SK-N-SH treated with all-trans-retinoic acid at 6 μM for 48 hours (cell line): Measurements from ENCODE around the gene GSS.

ENCODE experiments used
- ATAC-seq: fragments of 200-7000 bp; cut with Tn5 transposase; 3 replicates; pipeline ENCODE4 v1.9.1; 2020; ENCODE audit warnings: mild to moderate bottlenecking, moderate library complexity
- ARNTL ChIP-seq: fragments of 450-650 bp; formaldehyde crosslinking; IDR thresholded peaks from 2 replicates; pipeline ENCODE4 v1.5.0; 2020; ENCODE audit warnings: low read depth, mild to moderate bottlenecking, moderate library complexity, borderline replicate concordance
- BACH2 ChIP-seq: fragments of 250-450 bp; sonication (Bioruptor Pico); IDR thresholded peaks from 2 replicates; pipeline ENCODE4 v1.9.0; 2021; ENCODE audit warnings: mild to moderate bottlenecking, borderline replicate concordance
- CREB5 ChIP-seq: fragments of 250-450 bp; sonication (Bioruptor Pico); IDR thresholded peaks from 2 replicates; pipeline ENCODE4 v1.5.1; 2020; ENCODE audit warnings: low read depth, mild to moderate bottlenecking, moderate library complexity
- CSDC2 ChIP-seq: fragments of 250-450 bp; sonication (Bioruptor Pico); IDR thresholded peaks from 2 replicates; pipeline ENCODE4 v1.5.0; 2020; ENCODE audit warnings: mild to moderate bottlenecking, moderate library complexity
- CSRNP3 ChIP-seq: fragments of 250-450 bp; sonication (Bioruptor Pico); IDR thresholded peaks from 2 replicates; pipeline ENCODE4 v1.5.1; 2021; ENCODE audit warnings: mild to moderate bottlenecking, moderate library complexity
- GLIS3 ChIP-seq: fragments of 250-450 bp; sonication (Bioruptor Pico); IDR thresholded peaks from 2 replicates; pipeline ENCODE4 v1.5.0; 2020; ENCODE audit warnings: mild to moderate bottlenecking, moderate library complexity
- ISL1 ChIP-seq: fragments of 250-450 bp; sonication (Bioruptor Pico); IDR thresholded peaks from 2 replicates; pipeline ENCODE4 v2.1.2; 2022; ENCODE audit warnings: mild to moderate bottlenecking, moderate library complexity
- PATZ1 ChIP-seq: fragments of 250-450 bp; sonication (Bioruptor Pico); IDR thresholded peaks from 2 replicates; pipeline ENCODE4 v1.8.0; 2020; ENCODE audit warnings: mild to moderate bottlenecking, moderate library complexity, borderline replicate concordance
- POU6F1 ChIP-seq: fragments of 250-450 bp; sonication (Bioruptor Pico); IDR thresholded peaks from 2 replicates; pipeline ENCODE4 v1.8.0; 2021; ENCODE audit warnings: low read depth, mild to moderate bottlenecking, moderate library complexity, borderline replicate concordance
- PPARA ChIP-seq: fragments of 250-450 bp; sonication (Bioruptor Pico); IDR thresholded peaks from 2 replicates; pipeline ENCODE4 v1.5.0; 2020; ENCODE audit warnings: mild to moderate bottlenecking, borderline replicate concordance
- RARB ChIP-seq: fragments of 250-450 bp; sonication (Bioruptor Pico); IDR thresholded peaks from 2 replicates; pipeline ENCODE4 v1.8.0; 2021; ENCODE audit warnings: mild to moderate bottlenecking, moderate library complexity
- TCF4 ChIP-seq: fragments of 250-450 bp; sonication (Bioruptor Pico); IDR thresholded peaks from 2 replicates; pipeline ENCODE4 v1.8.0; 2021; ENCODE audit warnings: mild to moderate bottlenecking, moderate library complexity, borderline replicate concordance
- TOX ChIP-seq: fragments of 250-450 bp; sonication (Bioruptor Pico); IDR thresholded peaks from 2 replicates; pipeline ENCODE4 v1.8.0; 2021; ENCODE audit warnings: mild to moderate bottlenecking, moderate library complexity, borderline replicate concordance
- TSHZ2 ChIP-seq: fragments of 250-450 bp; sonication (Bioruptor Pico); IDR thresholded peaks from 2 replicates; pipeline ENCODE4 v1.5.0; 2020; ENCODE audit warnings: mild to moderate bottlenecking, moderate library complexity
- ZC3H10 ChIP-seq: fragments of 250-450 bp; sonication (Bioruptor Pico); IDR thresholded peaks from 2 replicates; pipeline ENCODE4 v1.5.1; 2021; ENCODE audit warnings: mild to moderate bottlenecking, moderate library complexity
- ZFP3 ChIP-seq: fragments of 250-450 bp; sonication (Bioruptor Pico); IDR thresholded peaks from 2 replicates; pipeline ENCODE4 v1.5.0; 2020; ENCODE audit warnings: mild to moderate bottlenecking, moderate library complexity
- ZNF565 ChIP-seq: fragments of 450-650 bp; formaldehyde crosslinking; conservative IDR thresholded peaks from 2 replicates; pipeline ENCODE4 v1.5.0; 2020; ENCODE audit warnings: low read depth, mild to moderate bottlenecking, moderate library complexity
- ZNF70 ChIP-seq: fragments of 450-650 bp; formaldehyde crosslinking; IDR thresholded peaks from 2 replicates; pipeline ENCODE4 v1.5.0; 2020; ENCODE audit warnings: mild to moderate bottlenecking, moderate library complexity

Gene GSS

GRCh38 chr20:34964486-34964885, 8.9 kb upstream of the GSS start:
- TF ChIP-seq ARNTL (CRISPR knock-in tag) = no peak
- TF ChIP-seq GLIS3 (CRISPR knock-in tag) = no peak
- no peak for TF ChIP-seq ISL1
- no peak for TF ChIP-seq CSRNP3
- no peak for TF ChIP-seq CSDC2 (CRISPR knock-in tag)
- no peak for TF ChIP-seq PPARA (CRISPR knock-in tag)
- ATAC-seq = no peak

GRCh38 chr20:34956751-34957472, 1.3 kb upstream of the GSS start:
- TF ChIP-seq TSHZ2 (CRISPR knock-in tag) (no peak), ZC3H10 (CRISPR knock-in tag) (no peak), ZNF70 (CRISPR knock-in tag) (no peak), ZNF565 (CRISPR knock-in tag) (no peak), PPARA (CRISPR knock-in tag) (no peak), ZFP3 (CRISPR knock-in tag) (no peak), PATZ1 (CRISPR knock-in tag) (no peak)
- ATAC-seq = no peak

- TF ChIP-seq ZNF565 (CRISPR knock-in tag) (no peak), ZC3H10 (CRISPR knock-in tag) (no peak), BACH2 (CRISPR knock-in tag) (no peak), TOX (CRISPR knock-in tag) (no peak), CREB5 (CRISPR knock-in tag) (no peak), CSDC2 (CRISPR knock-in tag) (no peak), POU6F1 (CRISPR knock-in tag) (no peak), RARB (no peak), TSHZ2 (CRISPR knock-in tag) (no peak), PPARA (CRISPR knock-in tag) (no peak), TCF4 (CRISPR knock-in tag) (no peak)
- ATAC-seq = no peak
Measured at GRCh38 chr20:34956041-34956458, 444 bp upstream of the GSS start.
